Breast epithelium (tissue), 4 donors: ENCODE results near the gene RPL39L. TPM values are rescaled to one million over a fixed set of nuclear protein-coding genes. Genes with fewer than 3 reads are reported as not detected.

Source experiments
- DNase-seq, 2 donors: peaks; one replicate each; pipeline ENCODE4 v3.0.0-alpha.2; 2019; ENCODE audit warnings: low spot score in 2 of 2
- H3K27ac ChIP-seq, 2 donors: fragments of 200-600 bp; sonication (generic) in 1 of 2; one replicate each; pipeline ENCODE4 v1.5.1; 2016 to 2019; ENCODE audit warnings: mild to moderate bottlenecking in 1 of 2
- H3K27me3 ChIP-seq, 2 donors: fragments of 200-600 bp; sonication (generic) in 1 of 2; one replicate each; pipeline versions ENCODE4 v1.5.1 to v1.6.0; 2017 to 2019; ENCODE audit warnings: control low read depth in 1 of 2, mild to moderate bottlenecking in 1 of 2
- H3K36me3 ChIP-seq: fragments of 200-600 bp; one replicate; pipeline ENCODE4 v1.5.1; 2019
- H3K4me1 ChIP-seq, 2 donors: fragments of 200-600 bp; sonication (generic); one replicate each; pipeline ENCODE4 v1.5.1; 2016 to 2019; ENCODE audit warnings: control low read depth in 1 of 2
- H3K4me3 ChIP-seq, 3 donors: fragments of 200-600 bp; sonication (generic); 1 replicate in 2 of 3; 2 replicates in 1 of 3; pipeline ENCODE4 v1.5.1; 2016 to 2019; ENCODE audit warnings: mild to moderate bottlenecking in 3 of 3, moderate library complexity in 2 of 3
- H3K9me3 ChIP-seq, 2 donors: fragments of 200-600 bp; sonication (generic) in 1 of 2; one replicate each; pipeline ENCODE4 v1.5.1; 2016 to 2019; ENCODE audit warnings: control low read depth in 1 of 2
- POLR2A ChIP-seq: fragments of 450-650 bp; IDR thresholded peaks from one replicate; pipeline ENCODE4 v1.6.1; 2016; ENCODE audit warnings: antibody characterized with exemption, mild to moderate bottlenecking, moderate library complexity
- POLR2AphosphoS5 ChIP-seq, 3 donors: sonication (generic); formaldehyde crosslinking; IDR thresholded peaks; one replicate each; pipeline ENCODE4 v1.6.1; 2017; ENCODE audit warnings: antibody characterized with exemption in 3 of 3
- intact Hi-C: fragments of 100-400 bp; cut with DNase I; formaldehyde crosslinking; loops from one replicate; pipeline ENCODE4 v1.15.1; 2023; ENCODE audit warnings: low total_unique reads
- total RNA-seq, 3 donors: library from RNA; depleted of rRNA; stranded (reverse); fragments of >200 nt; gene quantifications; one replicate each; pipeline ENCODE4 v1.1.0, GENCODE V29; 2016
- TF ChIP-seq, protein P1 (sequence below), 3 donors: fragments of 450-650 bp; IDR thresholded peaks; one replicate each; pipeline ENCODE4 v1.5.1; 2016 to 2017; ENCODE audit warnings: antibody characterized with exemption in 3 of 3, mild to moderate bottlenecking in 3 of 3, moderate library complexity in 3 of 3

RPL39L gene
- total RNA-seq, 3 donors from 2014 or later = 5.4 to 15.4 (median 14.6) TPM

DNA sequence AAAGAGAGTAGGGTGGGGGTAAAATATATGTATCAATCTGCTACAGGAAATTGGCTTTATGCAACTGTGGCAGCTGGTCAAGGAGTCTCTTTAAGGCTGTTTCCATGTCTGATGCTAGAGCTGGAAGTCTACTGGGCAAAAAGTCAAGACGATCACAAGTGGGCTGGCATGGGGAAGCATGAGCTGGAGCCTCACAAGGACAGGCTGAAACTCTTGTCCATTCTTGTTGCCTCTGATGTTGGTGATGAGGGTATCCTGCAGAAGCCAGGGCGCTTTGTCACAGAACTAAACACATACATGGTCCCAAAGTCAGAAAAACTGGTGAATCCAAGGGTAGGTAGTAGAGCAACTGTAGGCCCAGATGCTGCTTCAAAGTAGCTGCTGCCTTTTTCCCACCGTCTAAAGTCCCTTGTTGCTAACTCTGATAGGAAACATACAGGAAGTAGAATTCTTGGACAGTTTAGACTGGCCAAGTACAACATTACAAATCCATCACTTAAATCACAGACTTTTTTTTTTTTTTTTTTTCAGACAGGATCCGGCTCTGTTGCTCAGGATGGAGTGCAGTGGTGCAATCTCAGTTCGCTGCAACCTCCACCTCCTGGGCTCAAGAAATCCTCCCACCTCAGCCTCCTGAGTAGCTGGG, 54.2 kb downstream of the RPL39L start:
- no peak overlapping the region for H3K4me3 ChIP-seq
- H3K9me3 ChIP-seq = peaks cover 5 to 24% of the 10 kb centered on the region in 2 donors
- H3K27ac ChIP-seq = no peak overlapping the region
- H3K27me3 ChIP-seq = no peaks in the 10 kb centered on the region
- TF ChIP-seq, protein P1, sequence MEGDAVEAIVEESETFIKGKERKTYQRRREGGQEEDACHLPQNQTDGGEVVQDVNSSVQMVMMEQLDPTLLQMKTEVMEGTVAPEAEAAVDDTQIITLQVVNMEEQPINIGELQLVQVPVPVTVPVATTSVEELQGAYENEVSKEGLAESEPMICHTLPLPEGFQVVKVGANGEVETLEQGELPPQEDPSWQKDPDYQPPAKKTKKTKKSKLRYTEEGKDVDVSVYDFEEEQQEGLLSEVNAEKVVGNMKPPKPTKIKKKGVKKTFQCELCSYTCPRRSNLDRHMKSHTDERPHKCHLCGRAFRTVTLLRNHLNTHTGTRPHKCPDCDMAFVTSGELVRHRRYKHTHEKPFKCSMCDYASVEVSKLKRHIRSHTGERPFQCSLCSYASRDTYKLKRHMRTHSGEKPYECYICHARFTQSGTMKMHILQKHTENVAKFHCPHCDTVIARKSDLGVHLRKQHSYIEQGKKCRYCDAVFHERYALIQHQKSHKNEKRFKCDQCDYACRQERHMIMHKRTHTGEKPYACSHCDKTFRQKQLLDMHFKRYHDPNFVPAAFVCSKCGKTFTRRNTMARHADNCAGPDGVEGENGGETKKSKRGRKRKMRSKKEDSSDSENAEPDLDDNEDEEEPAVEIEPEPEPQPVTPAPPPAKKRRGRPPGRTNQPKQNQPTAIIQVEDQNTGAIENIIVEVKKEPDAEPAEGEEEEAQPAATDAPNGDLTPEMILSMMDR (IDR thresholded peaks at IDR 0.05) = no peak
- TF ChIP-seq POLR2A = no peak
- TF ChIP-seq POLR2AphosphoS5 (IDR thresholded peaks at IDR 0.05) = no peak
- intact Hi-C loops = loop anchor here (2.0 kb wide), 1 partner anchor 60 kb away; no protein-coding TSS in a partner anchor
- H3K36me3 ChIP-seq = no peaks in the 10 kb centered on the region
- DNase-seq = no peak
- H3K4me1 ChIP-seq = no peaks in the 10 kb centered on the region

DNA sequence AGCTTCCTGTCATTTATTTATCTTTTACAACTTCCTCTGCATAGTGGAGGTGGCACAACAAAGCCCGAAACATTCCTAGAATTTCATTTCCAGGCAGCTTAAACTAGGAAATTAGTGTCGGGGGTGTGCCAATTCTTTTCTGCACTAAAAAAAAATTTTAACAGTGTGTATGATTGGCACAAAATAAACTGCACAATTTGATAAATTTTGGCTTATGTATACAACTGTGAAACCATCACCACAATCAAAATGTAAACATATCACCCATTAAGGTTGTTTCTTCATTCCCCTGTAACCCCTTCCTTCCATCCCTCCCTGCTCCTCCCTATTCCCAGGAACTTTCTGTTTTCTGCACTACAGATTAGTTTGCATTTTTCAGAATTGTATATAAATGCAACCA, 54.7 kb downstream of the RPL39L start:
- intact Hi-C loops = loop anchor here (2.0 kb wide), 1 partner anchor 60 kb away; no protein-coding TSS in a partner anchor
- TF ChIP-seq POLR2A = no peak
- no peak for TF ChIP-seq POLR2AphosphoS5 (IDR thresholded peaks at IDR 0.05)
- TF ChIP-seq, protein P1 (IDR thresholded peaks at IDR 0.05) = no peak
- Histone ChIP-seq H3K27ac (no peak overlapping the region), H3K4me1 (no peaks in the 10 kb centered on the region), H3K9me3 (peaks cover 5 to 24% of the 10 kb centered on the region in 2 donors), H3K36me3 (no peaks in the 10 kb centered on the region), H3K27me3 (no peaks in the 10 kb centered on the region), H3K4me3 (no peak overlapping the region)
- no peak for DNase-seq

DNA sequence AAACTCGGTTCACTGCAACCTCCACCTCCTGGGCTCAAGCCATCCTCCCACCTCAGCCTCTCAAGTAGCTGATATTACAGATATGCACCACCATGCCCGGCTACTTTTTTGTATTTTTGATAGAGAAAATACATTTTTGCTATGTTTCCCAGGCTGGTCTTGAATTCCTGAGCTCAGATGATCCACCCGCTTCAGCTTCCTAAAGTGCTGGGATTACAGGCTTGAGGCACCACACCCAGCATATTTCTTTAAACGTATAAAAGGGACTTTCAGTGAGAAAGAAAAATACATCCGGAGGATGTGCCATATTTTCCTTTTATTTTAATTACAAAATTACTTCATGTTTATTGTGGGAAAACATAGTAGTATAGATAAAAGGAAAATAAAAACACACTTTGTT, 55.2 kb downstream of the RPL39L start:
- DNase-seq = no peak
- Histone ChIP-seq H3K4me3 (no peak overlapping the region), H3K9me3 (peaks cover 5 to 24% of the 10 kb centered on the region in 2 donors), H3K27me3 (no peaks in the 10 kb centered on the region), H3K27ac (no peak overlapping the region), H3K36me3 (no peaks in the 10 kb centered on the region), H3K4me1 (no peaks in the 10 kb centered on the region)
- intact Hi-C loops = loop anchor here (2.0 kb wide), 1 partner anchor 59 kb away; no protein-coding TSS in a partner anchor
- TF ChIP-seq, protein P1 (IDR thresholded peaks at IDR 0.05) = no peak
- TF ChIP-seq POLR2AphosphoS5 (IDR thresholded peaks at IDR 0.05) = no peak
- TF ChIP-seq POLR2A = no peak

- no peaks in the 10 kb centered on the region for H3K27me3 ChIP-seq
- DNase-seq = no peak
- peaks cover 5 to 19% of the 10 kb centered on the region in 2 donors for H3K9me3 ChIP-seq
- intact Hi-C loops = no loop called here
- H3K4me1 ChIP-seq = no peaks in the 10 kb centered on the region
- H3K27ac ChIP-seq = no peak overlapping the region
- no peak for TF ChIP-seq POLR2A
- no peak overlapping the region for H3K4me3 ChIP-seq
- H3K36me3 ChIP-seq = no peaks in the 10 kb centered on the region
These were observed 56.4 kb downstream of the RPL39L start for GRCh38 chr3:187082758-187083375.

- H3K4me3 ChIP-seq = no peak overlapping the region
- H3K9me3 ChIP-seq = peaks cover 0 to 5% of the 10 kb centered on the region in 2 donors
- no peak for TF ChIP-seq POLR2A
- TF ChIP-seq, protein P1 (IDR thresholded peaks at IDR 0.05) = no peak
- no peak for TF ChIP-seq POLR2AphosphoS5 (IDR thresholded peaks at IDR 0.05)
- no peaks in the 10 kb centered on the region for H3K4me1 ChIP-seq
- no peaks in the 10 kb centered on the region for H3K36me3 ChIP-seq
- DNase-seq = no peak
- intact Hi-C loops = no loop called here
- H3K27me3 ChIP-seq = no peaks in the 10 kb centered on the region
- no peak overlapping the region for H3K27ac ChIP-seq
These were observed 58.4 kb downstream of the RPL39L start for GRCh38 chr3:187080799-187081450.
